SK-N-MC (cell line): ENCODE results near the gene ROPN1B.
"Not testable (repeated sequence)": the region's sequence is repeated elsewhere in the genome, so short reads cannot be mapped to it uniquely, and the experiment has no call there.

Experiments used
- EZH2 ChIP-seq: fragments of 200-600 bp; sonication (generic); IDR thresholded peaks from one replicate; pipeline ENCODE4 v1.6.1; 2017; ENCODE audit warnings: antibody characterized with exemption
- FOXP2 ChIP-seq: optimal IDR thresholded peaks from 2 replicates; pipeline ENCODE3; 2011; ENCODE audit warnings: mild to moderate bottlenecking, moderate library complexity; ENCODE audit not compliant: insufficient read depth; ENCODE audit errors: extremely low read length, control extremely low read depth
- POLR2AphosphoS5 ChIP-seq: IDR thresholded peaks from 2 replicates; pipeline ENCODE4 v1.6.1; 2012; ENCODE audit warnings: mild to moderate bottlenecking, low read depth, low read length, borderline replicate concordance

GRCh38 chr3:125920191-125920590 is 48.8 kb upstream of the ROPN1B start:
- not testable (repeated sequence) for TF ChIP-seq EZH2, POLR2AphosphoS5, FOXP2
